ENCODE measurements around the gene AP1B1.
"Not testable (repeated sequence)": the region's sequence is repeated elsewhere in the genome, so short reads cannot be mapped to it uniquely, and the experiment has no call there.

AP1B1 gene

DNA sequence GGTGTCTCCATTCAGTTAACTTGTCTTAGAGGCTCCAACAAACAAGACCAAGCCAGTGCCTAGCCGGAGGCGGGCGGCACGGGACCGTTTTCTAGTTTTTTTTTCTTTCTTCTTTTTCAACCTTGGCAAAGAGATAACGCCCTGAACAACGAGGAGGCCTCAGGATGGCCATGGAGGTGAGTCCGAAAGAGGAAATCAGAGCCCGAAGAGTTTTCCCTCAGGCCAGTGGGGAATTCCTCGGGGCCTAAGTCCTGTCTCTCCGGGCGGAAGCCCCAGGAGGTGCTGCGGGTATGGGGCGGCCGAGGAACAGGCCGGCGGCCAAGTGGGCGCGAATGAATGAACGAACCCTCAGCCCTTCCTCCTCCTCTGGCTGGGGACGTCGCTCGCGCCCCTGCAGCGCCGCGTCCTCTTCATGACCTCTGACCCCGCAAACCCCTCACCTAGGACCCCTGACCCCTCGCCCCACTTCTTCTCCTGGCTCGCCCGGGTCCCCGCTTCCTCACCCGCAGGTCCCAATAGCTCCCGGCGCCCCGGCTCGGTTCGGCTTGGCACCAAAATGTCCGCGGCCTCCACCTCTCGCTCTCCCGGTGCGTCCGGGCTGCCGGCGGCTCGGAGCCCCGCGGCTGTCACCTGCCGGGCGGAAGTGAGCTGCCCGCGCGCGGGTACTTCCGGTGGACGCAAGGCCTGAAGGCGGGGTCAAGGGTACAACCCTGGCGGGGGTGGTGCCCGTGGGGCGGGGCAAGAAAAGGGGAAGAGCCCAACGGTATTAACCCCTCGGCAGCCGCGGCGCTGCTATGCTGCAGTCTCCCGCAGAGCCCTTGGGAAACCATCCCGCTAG lies at the start of gene AP1B1:
AP1B1 (minus strand) TSS at position 650 of the 838 bp plus-strand sequence. CDS start 21,327 bp downstream, outside the sequence.
- peak; percentile 58 for DNase-seq

DNA sequence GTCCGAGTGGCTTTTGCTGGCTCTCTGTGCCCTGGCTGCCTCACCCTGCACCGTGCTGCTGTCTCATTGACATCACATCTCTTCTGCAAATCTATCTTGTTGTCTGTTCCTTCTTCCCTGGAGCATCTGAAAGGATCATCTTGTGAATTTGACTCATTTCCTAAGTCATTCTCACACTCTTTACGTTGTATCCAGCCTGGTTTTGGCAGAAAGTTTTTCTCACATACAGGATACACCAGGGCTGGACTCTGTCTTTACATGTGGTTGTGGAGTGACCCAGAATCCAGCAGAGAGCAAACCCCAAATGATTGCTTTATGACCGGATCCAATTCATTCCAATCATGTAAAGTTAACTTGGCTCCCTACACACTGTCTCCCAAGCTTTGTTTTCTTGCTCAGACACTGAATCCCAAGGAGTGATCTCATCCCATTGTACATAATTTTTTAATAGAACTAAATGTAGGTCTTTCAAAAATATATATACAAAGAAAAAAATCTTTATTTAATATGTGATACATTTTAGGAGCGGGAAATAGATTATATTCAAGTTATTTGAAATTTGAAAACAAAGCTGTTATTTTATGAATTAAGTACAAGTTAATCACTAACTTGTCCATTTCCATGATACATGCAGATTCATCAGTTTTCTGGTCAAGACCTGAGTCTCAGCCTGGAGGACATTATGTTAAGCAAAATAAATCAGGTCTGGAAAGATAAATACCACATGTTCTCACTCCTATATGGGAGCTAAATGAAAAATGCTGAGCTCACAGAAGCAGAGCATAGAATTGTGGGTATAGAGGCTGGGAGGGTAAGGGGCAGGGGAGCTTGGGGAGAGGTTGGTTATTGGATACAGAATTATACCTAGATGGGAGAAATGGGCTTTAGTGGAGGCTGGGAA lies 47.1 kb upstream of the AP1B1 start:
- DNase-seq, result no peak

DNA sequence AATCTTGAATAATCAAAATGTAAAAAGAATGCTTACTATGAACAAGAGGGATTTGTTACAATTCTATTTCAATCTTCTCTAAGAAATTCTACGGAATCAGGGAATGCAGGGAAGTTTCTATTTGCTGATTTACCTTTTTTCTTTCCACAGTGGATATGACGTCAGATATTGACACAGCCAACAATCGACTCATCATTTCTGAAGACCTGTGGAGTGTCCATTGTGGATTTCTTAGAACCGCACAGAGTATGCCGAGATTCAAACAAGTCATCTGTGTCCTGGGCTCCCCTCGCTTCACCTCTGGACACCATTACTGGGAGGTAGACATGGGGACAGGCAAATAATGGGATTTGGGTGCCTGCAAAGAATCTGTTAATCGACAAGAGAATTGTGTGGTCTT lies 45.9 kb upstream of the AP1B1 start:
- DNase-seq, result no peak

DNA sequence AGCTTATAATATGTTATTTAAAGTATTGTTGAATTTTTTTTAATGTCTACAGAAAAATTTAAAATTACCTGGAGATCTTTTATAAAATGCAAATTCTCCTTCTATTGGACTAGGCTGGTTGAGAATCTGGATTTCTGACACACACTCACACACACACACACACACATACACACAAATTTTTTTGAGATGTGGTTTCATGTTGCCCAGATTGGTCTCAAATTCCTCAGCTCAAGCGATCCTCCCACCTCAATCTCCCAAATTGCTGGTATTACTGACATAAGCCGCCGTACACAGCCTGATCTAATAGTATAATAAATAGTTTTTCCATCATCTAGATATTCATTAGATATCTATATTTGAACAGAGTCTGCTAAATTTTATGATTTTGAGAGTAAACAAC lies 45.5 kb upstream of the AP1B1 start:
- no peak for DNase-seq

DNA sequence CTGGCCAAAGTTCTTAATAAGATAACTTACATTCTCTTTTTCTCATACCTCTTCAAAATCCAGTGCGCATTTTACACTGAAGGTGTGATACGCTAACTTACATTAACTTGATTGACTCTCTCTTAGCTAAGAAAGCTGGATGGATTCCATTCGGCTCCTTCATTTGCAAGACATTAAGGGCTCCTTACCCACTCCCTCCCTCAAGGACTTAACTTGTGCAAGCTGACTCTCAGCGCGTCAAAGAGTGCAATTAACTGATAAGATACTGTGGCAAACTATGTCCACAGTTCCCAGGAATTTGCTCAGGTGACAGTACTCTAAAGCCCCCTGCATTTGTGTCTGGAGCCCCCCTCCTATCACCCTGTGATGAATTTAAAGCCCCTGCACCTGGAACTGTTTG lies 43.6 kb upstream of the AP1B1 start:
- DNase-seq, result no peak

DNA sequence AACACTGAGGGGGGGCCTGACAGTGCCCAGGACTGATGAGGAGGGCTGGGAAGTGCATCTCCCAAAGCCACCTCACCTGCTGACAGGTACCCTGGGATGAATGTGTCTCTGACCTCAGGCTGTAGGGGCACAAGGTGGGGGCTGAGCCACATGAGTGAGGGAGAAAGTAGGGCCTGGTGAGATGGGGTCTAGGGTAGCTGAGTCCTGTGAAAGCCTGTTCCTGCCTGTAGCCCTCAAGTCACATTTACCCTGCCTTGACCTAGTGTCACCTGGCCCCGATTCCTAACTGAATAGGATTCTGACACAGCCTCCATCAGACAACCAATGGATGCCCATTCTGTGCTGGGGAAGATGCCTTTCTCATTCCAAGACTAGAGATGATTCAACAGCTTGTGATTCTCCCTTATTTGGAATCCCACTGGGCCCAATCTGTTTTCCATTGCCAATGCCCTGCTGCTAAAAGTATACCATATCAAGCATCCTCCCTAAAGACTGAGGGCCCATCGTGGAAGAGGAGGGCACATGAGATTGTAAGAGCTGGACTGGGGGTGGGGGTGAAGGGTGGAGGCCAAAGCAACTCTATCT lies 38.9 kb upstream of the AP1B1 start:
- no peak for DNase-seq

DNA sequence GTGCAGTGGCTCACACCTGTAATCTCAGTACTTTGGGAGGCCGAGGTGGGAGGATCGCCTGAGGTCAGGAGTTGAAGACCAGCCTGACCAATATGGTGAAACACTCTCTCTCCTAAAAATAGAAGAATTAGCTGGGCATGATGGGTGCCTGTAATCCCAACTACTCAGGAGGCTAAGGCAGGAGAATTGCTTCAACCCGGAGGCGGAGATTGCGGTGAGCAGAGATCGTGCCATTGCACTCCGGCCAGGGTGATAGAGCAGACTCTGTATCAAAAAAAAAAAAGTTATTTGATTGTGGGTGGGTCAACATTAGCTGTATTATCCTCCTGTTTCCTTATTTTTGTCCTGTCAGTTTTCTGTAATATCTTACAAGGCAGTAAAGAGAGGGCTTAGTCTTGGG lies 38.1 kb upstream of the AP1B1 start:
- no peak for DNase-seq

DNA sequence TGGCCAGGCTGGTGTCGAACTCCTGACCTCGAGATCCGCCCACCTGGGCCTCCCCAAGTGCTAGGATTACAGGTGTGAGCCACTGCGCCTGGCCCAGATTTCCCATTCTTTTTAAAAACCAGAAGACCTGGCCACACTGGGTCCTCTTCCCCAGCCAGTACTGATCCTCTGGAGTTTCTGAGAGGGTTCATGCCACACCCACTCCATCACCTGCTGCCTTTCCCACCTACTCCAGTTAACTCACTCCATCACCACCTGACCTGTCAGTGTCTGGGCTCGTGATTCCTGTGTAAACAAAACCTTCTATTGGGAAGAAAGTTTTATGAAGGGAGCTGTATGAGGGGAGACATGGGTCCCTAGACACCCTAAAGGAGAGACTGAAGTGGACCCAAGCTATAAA lies 30.3 kb upstream of the AP1B1 start:
- DNase-seq, result not testable (repeated sequence)

DNA sequence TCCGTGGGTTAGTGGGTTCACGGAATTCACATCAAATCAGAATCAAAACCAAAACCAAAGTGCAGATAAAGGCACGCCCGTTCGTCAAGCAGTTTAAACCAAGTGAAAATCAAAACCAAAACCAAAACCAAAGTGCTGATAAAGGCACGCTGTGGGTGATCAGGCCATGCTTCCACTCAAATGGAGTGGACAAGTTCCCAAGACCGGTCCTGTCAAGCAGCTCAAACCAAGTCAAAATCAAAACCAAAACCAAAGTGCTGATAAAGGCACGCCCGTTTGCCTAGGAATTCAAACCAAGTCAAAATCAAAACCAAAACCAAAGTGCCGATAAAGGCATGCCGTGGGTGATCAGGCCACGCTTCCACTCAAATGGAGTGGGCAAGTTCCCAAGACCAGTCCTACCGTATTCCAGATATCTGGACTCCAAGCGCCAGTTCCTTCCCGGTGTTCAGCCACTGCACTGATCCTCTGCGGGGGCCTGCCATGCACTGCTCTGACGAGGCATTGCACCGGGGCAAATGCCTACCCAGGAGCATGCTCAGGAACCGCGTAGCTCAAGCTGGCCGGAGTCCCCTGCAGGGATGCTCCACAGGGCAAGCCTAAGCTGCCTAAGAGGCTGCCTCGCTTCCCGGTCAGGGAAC lies 26.7 kb upstream of the AP1B1 start:
- DNase-seq, result not testable (repeated sequence)

DNA sequence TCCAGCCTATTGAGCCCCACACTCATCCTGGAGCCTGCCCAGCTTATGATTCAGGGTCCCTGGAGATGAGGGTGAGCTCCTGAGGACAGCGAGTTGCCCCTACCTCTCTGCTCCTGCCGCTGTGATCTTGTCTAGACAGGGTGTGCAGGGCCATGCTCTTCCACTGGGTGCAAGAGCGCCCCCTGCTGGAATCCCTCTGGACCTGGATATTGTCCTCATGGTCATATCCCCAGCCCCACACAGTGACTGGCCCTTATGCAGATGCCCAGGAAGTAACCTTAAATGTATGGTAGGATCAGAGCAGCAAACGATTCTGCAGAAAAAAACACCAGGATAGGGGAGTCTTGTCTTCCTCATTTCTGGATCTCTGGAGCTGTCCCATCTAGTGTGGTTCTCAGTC lies 24.4 kb upstream of the AP1B1 start:
- not testable (repeated sequence) for DNase-seq

DNA sequence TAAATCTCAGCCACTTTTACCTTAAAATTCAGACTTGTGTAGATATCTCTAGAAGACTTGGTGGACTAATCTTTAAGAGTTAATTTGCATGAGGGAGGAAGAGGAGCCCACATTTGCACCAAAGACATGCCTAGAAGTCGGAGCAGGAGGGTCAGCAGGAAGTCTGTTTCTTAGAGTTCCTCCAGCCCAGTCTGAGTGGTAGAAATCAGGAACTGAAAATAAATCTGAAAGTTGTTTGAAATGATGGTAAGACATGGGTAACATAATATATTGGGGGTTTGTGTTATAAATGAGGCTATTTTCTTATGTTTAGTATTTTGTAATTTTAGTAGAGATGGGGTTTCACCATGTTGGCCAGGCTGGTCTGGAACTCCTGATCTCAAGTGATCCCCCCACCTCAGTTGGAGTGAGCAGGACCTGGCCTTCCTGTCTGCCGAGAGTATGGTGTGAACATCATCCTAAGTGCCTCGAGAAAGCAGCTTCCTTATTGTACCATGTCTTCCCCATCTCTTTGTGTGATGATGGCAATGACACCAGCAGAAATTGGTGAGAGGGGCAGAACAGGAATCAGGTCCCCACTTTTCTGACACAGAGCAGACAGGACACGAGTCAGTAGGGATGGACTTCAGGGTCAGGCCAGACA lies 23.3 kb upstream of the AP1B1 start:
- DNase-seq, result not testable (repeated sequence)

DNA sequence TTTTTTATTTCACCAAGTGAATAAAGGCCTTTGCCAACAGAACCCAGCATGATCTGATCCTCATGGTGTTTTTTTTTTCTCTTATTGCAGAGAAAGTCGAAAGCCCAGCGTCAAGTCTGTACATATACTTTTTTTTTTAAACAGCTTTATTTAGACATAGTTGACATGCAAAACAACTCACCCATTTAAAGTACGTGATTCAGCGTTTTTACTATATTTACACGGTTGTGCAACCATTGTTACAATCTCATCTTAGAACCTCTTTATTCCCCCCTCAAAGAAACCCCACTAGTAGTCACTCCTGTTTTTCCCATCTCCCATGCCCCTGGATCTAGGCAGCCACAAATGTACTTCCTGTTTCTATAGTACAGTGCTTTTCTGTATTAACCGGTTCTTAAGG lies 20.6 kb upstream of the AP1B1 start:
- DNase-seq, result no peak

DNA sequence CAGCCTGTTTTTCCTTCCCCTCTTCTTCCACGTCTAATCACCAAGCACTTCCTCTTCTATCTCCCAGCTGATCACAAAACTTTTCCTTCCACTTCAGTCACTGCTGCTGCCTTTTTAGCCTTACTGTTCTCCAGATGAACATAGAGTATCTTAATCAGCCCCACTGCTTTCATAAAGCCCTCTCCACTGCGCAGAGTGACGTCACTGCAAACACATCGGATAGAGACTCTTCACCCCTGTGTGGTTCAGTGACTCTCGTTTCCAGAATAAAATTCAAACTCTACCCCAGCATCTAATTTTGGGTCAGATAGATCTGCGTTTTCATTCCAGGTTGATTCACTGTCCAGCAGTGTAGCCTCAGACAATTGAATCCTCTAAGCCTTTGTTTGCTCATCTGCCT lies 13.2 kb upstream of the AP1B1 start:
- DNase-seq, result not testable (repeated sequence)

DNA sequence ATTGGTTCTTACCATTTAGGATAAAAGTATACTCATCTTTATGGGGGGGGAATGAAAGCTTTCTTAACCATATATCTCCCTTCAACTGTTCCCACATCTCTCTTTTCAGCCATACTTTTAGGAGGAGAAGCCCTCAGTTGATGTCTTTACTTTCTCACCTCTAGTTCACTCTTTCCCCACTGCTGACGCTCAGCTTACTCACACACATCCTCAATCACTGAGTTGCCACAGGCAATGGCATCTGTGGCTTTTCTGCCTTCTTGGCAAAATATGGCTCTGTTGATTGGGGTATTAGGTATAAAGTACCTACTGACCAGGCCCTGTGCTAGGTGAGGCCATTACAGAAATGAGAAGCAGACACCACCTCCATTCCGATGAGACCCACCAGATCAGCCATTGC lies 12.2 kb upstream of the AP1B1 start:
- no peak for DNase-seq

DNA sequence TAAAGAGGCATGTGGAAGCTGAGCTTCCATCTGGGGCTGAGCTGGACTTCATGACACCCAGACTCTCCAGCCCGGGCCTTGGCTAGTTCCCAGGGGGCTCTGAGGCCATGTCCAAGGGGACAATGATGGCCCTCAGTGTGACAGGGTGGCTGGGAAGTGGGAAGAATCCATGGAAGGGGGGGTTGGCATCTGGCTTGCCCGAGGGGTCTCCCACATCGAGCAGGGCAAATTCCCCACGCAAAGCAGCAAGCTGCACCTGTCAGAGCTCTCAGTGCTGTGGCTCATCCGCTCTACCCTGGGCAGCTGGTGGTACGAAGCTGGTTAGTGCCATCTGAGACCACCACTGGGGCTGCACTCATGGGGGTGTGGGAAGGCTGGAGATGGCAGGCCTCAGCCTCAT lies 9.4 kb upstream of the AP1B1 start:
- DNase-seq, result no peak

DNA sequence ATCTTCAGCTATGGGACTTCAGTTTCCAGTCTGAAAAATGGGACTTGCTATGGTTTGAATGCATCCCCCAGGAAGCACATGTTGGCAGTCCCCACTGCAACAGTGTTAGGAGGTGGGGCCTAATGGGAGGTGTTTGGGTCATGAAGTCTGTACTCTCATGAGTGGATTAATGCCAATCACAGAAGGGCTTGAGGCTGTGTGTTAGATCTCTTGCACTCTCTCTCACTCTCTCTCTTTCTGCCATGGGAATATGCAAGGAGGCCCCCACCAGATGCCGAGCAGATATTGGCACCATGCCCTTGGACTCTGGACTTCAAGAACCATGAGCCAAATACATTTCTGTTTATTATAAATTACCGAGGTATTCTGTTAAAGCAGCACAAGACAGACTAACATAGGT lies 7.8 kb upstream of the AP1B1 start:
- DNase-seq, result no peak

DNA sequence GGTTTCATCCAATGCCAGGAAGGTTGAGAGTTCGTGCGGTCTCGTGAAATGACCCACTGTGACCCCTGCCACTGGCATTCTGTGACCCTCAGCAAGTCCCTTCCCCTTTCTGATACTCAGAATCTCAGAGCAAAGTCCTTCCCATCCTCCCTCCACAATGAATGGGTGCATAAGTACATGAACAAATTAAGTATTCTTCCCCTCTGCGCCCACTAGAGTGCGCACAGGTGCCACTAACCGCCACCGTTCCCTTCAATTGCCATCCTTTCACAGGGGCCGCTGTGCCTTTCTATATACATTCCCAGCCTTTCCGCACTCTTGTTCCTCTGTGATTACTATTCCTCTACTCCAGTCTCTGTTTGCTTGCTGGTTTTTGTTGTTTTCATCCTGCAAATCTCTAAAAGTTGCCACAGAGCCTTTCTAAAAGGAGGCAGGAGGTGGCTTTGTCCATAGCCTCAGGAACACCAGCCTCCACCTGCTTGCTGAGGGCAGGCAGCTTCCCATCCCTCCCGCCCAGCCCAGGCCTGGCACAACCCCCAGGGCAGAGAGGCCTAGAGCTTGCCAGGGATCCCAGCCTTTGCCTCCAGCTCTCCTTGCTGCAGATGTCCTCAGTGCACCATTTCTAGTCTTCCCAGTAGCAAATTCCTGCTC lies 6.7 kb upstream of the AP1B1 start:
- peak; percentile 82 for DNase-seq

DNA sequence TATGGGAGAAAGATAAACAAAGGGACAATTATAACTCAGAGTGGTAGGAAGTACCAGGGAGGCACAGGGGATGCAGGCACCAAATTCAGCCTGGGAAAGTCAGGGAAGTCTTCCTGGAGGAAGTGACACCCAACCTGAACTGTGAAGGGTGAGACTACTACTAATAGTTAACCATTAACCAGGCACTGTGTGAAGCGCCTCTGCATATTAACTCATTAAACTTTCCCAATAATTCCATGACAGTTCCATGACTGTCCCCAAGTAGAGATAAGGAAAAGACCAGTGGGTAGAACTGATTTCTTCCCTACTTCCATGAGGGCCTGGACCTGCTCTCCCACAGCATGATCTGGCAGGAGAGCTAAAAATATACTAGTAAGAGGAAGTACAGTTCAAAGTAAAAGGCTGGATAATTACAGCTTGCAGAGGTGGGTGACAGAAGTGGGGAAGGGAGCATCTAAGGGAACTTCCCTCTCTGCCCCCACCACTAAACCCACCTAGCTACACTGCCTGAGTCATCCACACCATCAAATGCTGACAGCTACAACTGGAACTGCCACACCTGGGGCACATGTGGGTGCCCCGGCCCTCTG lies 4.7 kb upstream of the AP1B1 start:
- no peak for DNase-seq

DNA sequence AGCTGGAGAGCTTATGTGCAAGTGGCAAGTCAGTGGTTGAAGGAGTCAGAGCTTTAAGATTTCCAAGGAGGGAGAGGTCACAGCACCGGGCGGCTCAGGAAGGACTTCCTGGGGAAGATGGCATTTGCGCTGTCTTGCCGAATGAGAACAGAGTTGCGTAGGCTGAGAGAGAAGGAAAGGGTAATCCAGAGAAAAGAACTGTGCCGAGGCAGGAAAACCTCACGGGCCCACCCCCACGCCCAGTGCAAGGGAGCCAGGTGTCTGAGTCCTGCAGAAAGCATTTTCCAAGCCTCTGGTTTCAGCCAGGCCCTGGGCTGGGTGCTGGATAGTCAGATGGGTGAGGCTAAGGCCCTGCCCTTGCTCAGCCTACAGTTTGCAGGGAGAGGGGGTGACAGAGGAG lies 3.2 kb upstream of the AP1B1 start:
- no peak for DNase-seq

DNA sequence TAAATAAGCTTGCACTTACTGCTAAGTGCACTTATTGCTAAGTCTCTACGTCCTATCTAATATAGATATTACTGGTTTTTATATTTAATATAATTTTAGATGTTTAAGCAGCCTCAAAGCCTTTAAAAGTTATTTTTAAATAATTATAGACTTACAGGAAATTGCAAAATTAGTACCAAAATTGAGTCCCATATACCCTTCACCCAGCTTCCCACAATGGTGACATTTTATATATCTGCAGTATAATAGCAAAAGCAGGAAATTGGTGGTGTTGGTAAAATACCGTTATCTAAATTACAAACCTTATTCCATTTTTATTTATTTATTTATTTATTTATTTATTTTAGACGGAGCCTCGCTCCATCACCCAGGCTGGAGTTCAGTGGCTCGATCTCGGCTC lies 1.9 kb upstream of the AP1B1 start:
- DNase-seq, result no peak

DNA sequence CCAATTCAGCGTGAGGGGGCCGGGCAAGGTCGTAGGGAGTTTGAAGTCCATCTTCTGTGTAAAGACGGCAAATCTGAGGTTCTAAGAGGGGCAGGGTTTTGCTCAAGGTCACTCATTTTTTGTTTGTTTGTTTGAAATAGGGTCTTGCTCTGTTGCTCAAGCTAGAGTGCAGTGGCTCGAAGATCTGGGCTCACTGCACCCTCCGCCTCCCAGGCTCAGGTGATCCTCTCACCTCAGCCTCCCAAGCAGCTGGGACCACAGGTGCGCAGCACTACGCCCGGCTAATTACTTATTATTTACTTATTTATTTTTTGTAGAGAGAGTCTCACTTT lies 355 bp upstream of the AP1B1 start:
- DNase-seq, result no peak

DNA sequence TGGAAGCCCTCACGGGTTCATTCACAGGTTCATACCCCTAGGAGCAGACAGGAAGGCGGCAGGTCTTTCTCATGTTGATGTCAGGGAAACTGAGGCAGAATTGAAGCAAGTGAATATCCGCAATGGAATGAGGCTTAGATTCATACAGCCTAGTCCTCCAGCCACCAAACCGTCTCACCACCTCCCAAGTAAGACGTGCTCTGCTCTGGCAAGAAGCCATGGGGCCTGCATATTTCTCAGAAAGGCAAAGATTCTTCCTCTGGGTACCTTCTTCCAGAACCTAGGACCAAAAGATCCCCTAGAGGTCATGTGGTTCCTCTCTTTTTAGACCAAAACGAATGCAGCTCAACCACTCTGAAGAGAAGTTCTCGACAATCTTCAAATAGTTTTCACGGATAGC lies 1.7 kb downstream of the AP1B1 start:
- DNase-seq, result no peak
